ENCODE results near the gene LPCAT3. TPM values are rescaled to one million over a fixed set of nuclear protein-coding genes. Genes with fewer than 3 reads are reported as not detected.

Gene LPCAT3
- total and polyA plus RNA-seq, 2 of the 13 experiments (the other 11 are each of a cell fraction or from before 2014, with no cell fraction given) = 44.5 to 64.3 TPM

GRCh38 chr12:6943722-6944380, 74.4 kb downstream of the LPCAT3 start, which contains the start of the genes C12orf57 and RNU7-1 (continued):
- TF ChIP-seq, protein P1, sequence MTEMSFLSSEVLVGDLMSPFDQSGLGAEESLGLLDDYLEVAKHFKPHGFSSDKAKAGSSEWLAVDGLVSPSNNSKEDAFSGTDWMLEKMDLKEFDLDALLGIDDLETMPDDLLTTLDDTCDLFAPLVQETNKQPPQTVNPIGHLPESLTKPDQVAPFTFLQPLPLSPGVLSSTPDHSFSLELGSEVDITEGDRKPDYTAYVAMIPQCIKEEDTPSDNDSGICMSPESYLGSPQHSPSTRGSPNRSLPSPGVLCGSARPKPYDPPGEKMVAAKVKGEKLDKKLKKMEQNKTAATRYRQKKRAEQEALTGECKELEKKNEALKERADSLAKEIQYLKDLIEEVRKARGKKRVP (CRISPR knock-in tag; IDR thresholded peaks at IDR 0.05) = peak; percentile 58 to 98; a peak in 3 of 4 replicates
- TF ChIP-seq NR2F1 (CRISPR knock-in tag; IDR thresholded peaks at IDR 0.05) (peak in 1 of 2 experiments; percentile 66; a peak in 2 of 4 replicates), SAFB2 (CRISPR knock-in tag; IDR thresholded peaks at IDR 0.05; ENCODE audit: borderline replicate concordance, low read depth) (peak; percentile 67; the same call in 1 of the 2 replicates), XRCC5 (optimal IDR thresholded peaks at IDR 0.05; ENCODE audit: low read length) (no peak), ZNF691 (CRISPR knock-in tag; IDR thresholded peaks at IDR 0.05; ENCODE audit: borderline replicate concordance, low read depth) (no peak; the same call in 1 of the 2 replicates), ZNF296 (CRISPR knock-in tag; conservative IDR thresholded peaks at IDR 0.05) (no peak), FUBP1 (CRISPR knock-in tag; IDR thresholded peaks at IDR 0.05; ENCODE audit: borderline replicate concordance) (peak; percentile 85; the same call in 1 of the 2 replicates), ZNF616 (CRISPR knock-in tag; IDR thresholded peaks at IDR 0.05; ENCODE audit: low read depth) (no peak), ATRX (CRISPR knock-in tag; IDR thresholded peaks at IDR 0.05; ENCODE audit: borderline replicate concordance) (peak; percentile 29; the same call in 1 of the 2 replicates), ONECUT2 (CRISPR knock-in tag; IDR thresholded peaks at IDR 0.05) (no peak), BCLAF1 (IDR thresholded peaks at IDR 0.05) (no peak), SMARCE1 (IDR thresholded peaks at IDR 0.05; ENCODE audit: borderline replicate concordance) (no peak), BCL6 (CRISPR knock-in tag; IDR thresholded peaks at IDR 0.05) (peak; percentile 77), HBP1 (CRISPR knock-in tag; IDR thresholded peaks at IDR 0.05; ENCODE audit: low read depth) (no peak; the same call in 1 of the 2 replicates), TP53 (CRISPR knock-in tag; conservative IDR thresholded peaks at IDR 0.05) (peak; percentile 38; the same call in 1 of the 2 replicates), ZNF776 (CRISPR knock-in tag; IDR thresholded peaks at IDR 0.05) (peak; percentile 67; the same call in 1 of the 2 replicates), TCF7L2 (IDR thresholded peaks at IDR 0.05; ENCODE audit: low read depth, low read length) (no peak), ELK4 (CRISPR knock-in tag; IDR thresholded peaks at IDR 0.05; ENCODE audit: borderline replicate concordance) (peak; percentile 43; the same call in 1 of the 2 replicates), HDAC1 (CRISPR knock-in tag; IDR thresholded peaks at IDR 0.05) (peak; percentile 63; the same call in 1 of the 2 replicates)

Data from HepG2 (cell line).